Measurements from ENCODE around the gene TRAPPC6A. TPM values are rescaled to one million over a fixed set of nuclear protein-coding genes. Genes with fewer than 3 reads are reported as not detected.

The TRAPPC6A gene
- total and polyA plus RNA-seq, 9 of the 15 experiments (the other 6 are each of a cell fraction or from before 2014, with no cell fraction given) = 0.82 to 23.6 (median 11.6) TPM

GRCh38 chr19:45153339-45154063, 24.5 kb downstream of the TRAPPC6A start (continued):
- TF ChIP-seq STAG1 (CRISPR knock-in tag; IDR thresholded peaks at IDR 0.05; ENCODE audit: borderline replicate concordance) (no peak), SREBF1 (IDR thresholded peaks at IDR 0.05; ENCODE audit: borderline replicate concordance, low read depth, low read length) (no peak), USF2 (CRISPR knock-in tag; IDR thresholded peaks at IDR 0.05) (no peak), RBFOX2 (IDR thresholded peaks at IDR 0.05; ENCODE audit: low read depth, low read length) (peak; percentile 47; the same call in 1 of the 2 replicates), ZNF639 (CRISPR knock-in tag; conservative IDR thresholded peaks at IDR 0.05 in 1 of 2, IDR thresholded peaks at IDR 0.05 in 1 of 2) (no peak), ZNF431 (CRISPR knock-in tag; IDR thresholded peaks at IDR 0.05) (peak; percentile 37; the same call in 1 of the 2 replicates), MCM7 (IDR thresholded peaks at IDR 0.05) (no peak), RNF2 (IDR thresholded peaks at IDR 0.05) (0 out of 2 replicates have a peak, but pooled peaks have one; percentile 32), HEY1 (CRISPR knock-in tag; IDR thresholded peaks at IDR 0.05; ENCODE audit: borderline replicate concordance) (no peak), RFX1 (IDR thresholded peaks at IDR 0.05) (no peak), BCOR (IDR thresholded peaks at IDR 0.05) (no peak), CBFA2T2 (conservative IDR thresholded peaks at IDR 0.05) (no peak), SMARCA4 (IDR thresholded peaks at IDR 0.05) (no peak), KDM5B (IDR thresholded peaks at IDR 0.05; ENCODE audit: insufficient replicate concordance, low read depth, low read length) (no peak), NBN (IDR thresholded peaks at IDR 0.05; ENCODE audit: low read depth) (no peak), ZNF830 (CRISPR knock-in tag; IDR thresholded peaks at IDR 0.05) (no peak), ZNF146 (CRISPR knock-in tag; IDR thresholded peaks at IDR 0.05; ENCODE audit: unreplicated experiment) (no peak), ZNF23 (CRISPR knock-in tag; IDR thresholded peaks at IDR 0.05) (no peak), PTRF (tag; IDR thresholded peaks at IDR 0.05) (no peak), ESRRA (IDR thresholded peaks at IDR 0.05; ENCODE audit: borderline replicate concordance, low read depth) (no peak), ARID1B (IDR thresholded peaks at IDR 0.05) (no peak), EGR1 (conservative IDR thresholded peaks at IDR 0.05) (peak; percentile 88), ZFX (CRISPR knock-in tag; IDR thresholded peaks at IDR 0.05) (peak; percentile 63), COPS2 (conservative IDR thresholded peaks at IDR 0.05) (no peak), MYNN (IDR thresholded peaks at IDR 0.05) (no peak), MYNN (CRISPR knock-in tag; IDR thresholded peaks at IDR 0.05) (no peak), ELF4 (CRISPR knock-in tag; IDR thresholded peaks at IDR 0.05) (no peak), YBX1 (IDR thresholded peaks at IDR 0.05) (no peak)

Data from K562 (cell line).